IPS-18a (cell line): ENCODE measurements around the gene DIAPH1.

ENCODE experiments used
- H3K27ac ChIP-seq: one replicate; pipeline ENCODE4 v1.5.1; 2013; ENCODE audit warnings: low read length
- H3K27me3 ChIP-seq: one replicate; pipeline ENCODE4 v1.6.1; 2013; ENCODE audit warnings: mild to moderate bottlenecking, low read length; ENCODE audit not compliant: control insufficient read depth, insufficient read depth
- H3K36me3 ChIP-seq: one replicate; pipeline ENCODE4 v1.6.1; 2013; ENCODE audit warnings: low read depth, low read length; ENCODE audit not compliant: control insufficient read depth
- H3K4me1 ChIP-seq: one replicate; pipeline ENCODE4 v1.6.1; 2013; ENCODE audit warnings: low read depth, low read length; ENCODE audit not compliant: control insufficient read depth
- H3K4me3 ChIP-seq: one replicate; pipeline ENCODE4 v1.5.1; 2013; ENCODE audit warnings: low read length
- H3K9ac ChIP-seq: one replicate; pipeline ENCODE4 v1.6.1; 2013; ENCODE audit warnings: mild to moderate bottlenecking, low read length, moderate library complexity
- H3K9me3 ChIP-seq: one replicate; pipeline ENCODE4 v1.6.1; 2013; ENCODE audit warnings: low read depth, low read length; ENCODE audit not compliant: control insufficient read depth

Gene DIAPH1

GRCh38 chr5:141650851-141651727 lies 32.3 kb upstream of the DIAPH1 start, which contains the start of gene FCHSD1:
TSS of gene FCHSD1 (minus strand) at chr5:141651418. CDS start at chr5:141651368, 50 bp downstream.
- Histone ChIP-seq H3K36me3 (peaks cover 25% of the 10 kb centered on the region), H3K9ac (peak within 1 kb of the TSS; percentile 34), H3K27ac (no peak within 1 kb of the TSS), H3K4me1 (peaks cover 4% of the 10 kb centered on the region), H3K27me3 (no peaks in the 10 kb centered on the region), H3K9me3 (no peaks in the 10 kb centered on the region), H3K4me3 (peak within 1 kb of the TSS; percentile 78)

- Histone ChIP-seq H3K9me3 (no peaks in the 10 kb centered on the region), H3K36me3 (peaks cover 17% of the 10 kb centered on the region), H3K9ac (no peak overlapping the region), H3K4me1 (peaks cover 4% of the 10 kb centered on the region), H3K27me3 (no peaks in the 10 kb centered on the region), H3K27ac (no peak overlapping the region), H3K4me3 (no peak overlapping the region)
Observed at GRCh38 chr5:141649972-141650371, 31.2 kb upstream of the DIAPH1 start.

GRCh38 chr5:141649056-141649688 lies 30.4 kb upstream of the DIAPH1 start:
- Histone ChIP-seq H3K27ac (no peak overlapping the region), H3K4me1 (peaks cover 4% of the 10 kb centered on the region), H3K27me3 (no peaks in the 10 kb centered on the region), H3K36me3 (peaks cover 16% of the 10 kb centered on the region), H3K4me3 (no peak overlapping the region), H3K9ac (no peak overlapping the region), H3K9me3 (no peaks in the 10 kb centered on the region)

GRCh38 chr5:141647851-141648250 lies 29.1 kb upstream of the DIAPH1 start:
- Histone ChIP-seq H3K27me3 (no peaks in the 10 kb centered on the region), H3K27ac (no peak overlapping the region), H3K9ac (no peak overlapping the region), H3K4me1 (peaks cover 4% of the 10 kb centered on the region), H3K36me3 (peaks cover 6% of the 10 kb centered on the region), H3K4me3 (no peak overlapping the region), H3K9me3 (no peaks in the 10 kb centered on the region)

GRCh38 chr5:141647242-141647641 lies 28.4 kb upstream of the DIAPH1 start:
- no peaks in the 10 kb centered on the region for H3K9me3 ChIP-seq
- peaks cover 6% of the 10 kb centered on the region for H3K36me3 ChIP-seq
- peaks cover 4% of the 10 kb centered on the region for H3K4me1 ChIP-seq

GRCh38 chr5:141646026-141646425 lies 27.2 kb upstream of the DIAPH1 start:
- peaks cover 12% of the 10 kb centered on the region for H3K36me3 ChIP-seq

More at GRCh38 chr5:141647242-141647641, 28.4 kb upstream of the DIAPH1 start:
- Histone ChIP-seq H3K9ac (no peak overlapping the region), H3K27me3 (no peaks in the 10 kb centered on the region), H3K27ac (no peak overlapping the region), H3K4me3 (no peak overlapping the region)

GRCh38 chr5:141641634-141642267 lies 23.0 kb upstream of the DIAPH1 start:
- Histone ChIP-seq H3K27ac (no peak overlapping the region), H3K36me3 (peaks cover 6% of the 10 kb centered on the region), H3K4me1 (no peaks in the 10 kb centered on the region)

More at GRCh38 chr5:141646026-141646425, 27.2 kb upstream of the DIAPH1 start:
- no peaks in the 10 kb centered on the region for H3K9me3 ChIP-seq
- H3K4me3 ChIP-seq: no peak overlapping the region
- no peak overlapping the region for H3K9ac ChIP-seq
- H3K27ac ChIP-seq: no peak overlapping the region
- H3K4me1 ChIP-seq: no peaks in the 10 kb centered on the region
- no peaks in the 10 kb centered on the region for H3K27me3 ChIP-seq

GRCh38 chr5:141640698-141641097 lies 21.9 kb upstream of the DIAPH1 start:
- Histone ChIP-seq H3K9me3 (no peaks in the 10 kb centered on the region), H3K4me3 (no peak overlapping the region), H3K4me1 (peaks cover 3% of the 10 kb centered on the region), H3K36me3 (peaks cover 6% of the 10 kb centered on the region), H3K27ac (no peak overlapping the region), H3K27me3 (no peaks in the 10 kb centered on the region), H3K9ac (no peak overlapping the region)

More at GRCh38 chr5:141641634-141642267, 23.0 kb upstream of the DIAPH1 start:
- Histone ChIP-seq H3K9ac (no peak overlapping the region), H3K9me3 (no peaks in the 10 kb centered on the region), H3K27me3 (no peaks in the 10 kb centered on the region), H3K4me3 (no peak overlapping the region)

- Histone ChIP-seq H3K36me3 (peaks cover 6% of the 10 kb centered on the region), H3K4me3 (no peak overlapping the region), H3K27ac (no peak overlapping the region), H3K9ac (no peak overlapping the region), H3K9me3 (no peaks in the 10 kb centered on the region), H3K27me3 (no peaks in the 10 kb centered on the region), H3K4me1 (peaks cover 3% of the 10 kb centered on the region)
Observed at GRCh38 chr5:141640051-141640415, 21.2 kb upstream of the DIAPH1 start.

GRCh38 chr5:141639357-141640050 lies 20.7 kb upstream of the DIAPH1 start:
- no peaks in the 10 kb centered on the region for H3K9me3 ChIP-seq
- H3K9ac ChIP-seq: no peak overlapping the region
- H3K27me3 ChIP-seq: no peaks in the 10 kb centered on the region
- H3K4me1 ChIP-seq: peaks cover 3% of the 10 kb centered on the region
- H3K4me3 ChIP-seq: no peak overlapping the region
- peaks cover 6% of the 10 kb centered on the region for H3K36me3 ChIP-seq
- no peak overlapping the region for H3K27ac ChIP-seq

GRCh38 chr5:141638771-141639170 lies 20.0 kb upstream of the DIAPH1 start:
- Histone ChIP-seq H3K27ac (no peak overlapping the region), H3K4me3 (peak overlapping the region; percentile 87), H3K9me3 (no peaks in the 10 kb centered on the region), H3K27me3 (no peaks in the 10 kb centered on the region), H3K9ac (no peak overlapping the region), H3K36me3 (peaks cover 6% of the 10 kb centered on the region), H3K4me1 (peaks cover 3% of the 10 kb centered on the region)
